CD4-positive, alpha-beta memory T cell (primary cell): ENCODE results near the gene ATP6V1G1. TPM values are rescaled to one million over a fixed set of nuclear protein-coding genes. Genes with fewer than 3 reads are reported as not detected.
A peak's percentile ranks its signal among the peaks of the same experiment; 100 is the strongest.

Experiments used
- CTCF ChIA-PET: fragments of 350-600 bp; sonication (Branson Sonifier 250); formaldehyde crosslinking; loops from one replicate; lab custom pipeline; 2021; ENCODE audit warnings: inconsistent platforms; ENCODE audit not compliant: partially characterized antibody; lab: Charles Lee
- POLR2A ChIA-PET: fragments of 350-600 bp; sonication (Branson Sonifier 250); formaldehyde crosslinking; loops from one replicate; lab custom pipeline; 2021; ENCODE audit not compliant: partially characterized antibody; lab: Charles Lee
- DNase-seq, 5 donors: peaks; one replicate each; pipeline versions ENCODE4 v3.0.0 to v3.0.0-alpha.2; 2020 to 2022; ENCODE audit warnings: mixed read lengths in 1 of 5
- H3K27ac ChIP-seq: one replicate; pipeline ENCODE4 v1.7.0; 2013; ENCODE audit warnings: low read depth, low read length
- H3K27me3 ChIP-seq: 2 replicates; pipeline ENCODE4 v1.7.0; 2013; ENCODE audit warnings: mild to moderate bottlenecking, low read length, moderate library complexity; ENCODE audit not compliant: insufficient read depth
- H3K36me3 ChIP-seq: 2 replicates; pipeline ENCODE4 v1.7.0; 2013; ENCODE audit warnings: mild to moderate bottlenecking, low read length, moderate library complexity; ENCODE audit not compliant: insufficient read depth
- H3K4me1 ChIP-seq: 2 replicates; pipeline ENCODE4 v1.7.0; 2013; ENCODE audit warnings: mild to moderate bottlenecking, low read length, moderate library complexity; ENCODE audit not compliant: insufficient read depth
- H3K4me3 ChIP-seq, 2 donors: one replicate each; pipeline ENCODE4 v1.7.0; 2013; ENCODE audit warnings: low read length in 2 of 2, mild to moderate bottlenecking in 1 of 2
- H3K9me3 ChIP-seq, 2 donors: one replicate each; pipeline ENCODE4 v1.7.0; 2013; ENCODE audit warnings: low read length in 2 of 2, control low read depth in 1 of 2; ENCODE audit not compliant: control insufficient read depth in 1 of 2
- H3K27ac Mint-ChIP-seq, 7 donors: one replicate each; pipeline ENCODE4 v1.8.0; 2020 to 2021; ENCODE audit warnings: mixed read lengths in 7 of 7, mild to moderate bottlenecking in 6 of 7, inconsistent platforms in 3 of 7, moderate library complexity in 3 of 7
- H3K27me3 Mint-ChIP-seq, 2 donors: one replicate each; pipeline ENCODE4 v1.8.0; 2020 to 2021; ENCODE audit warnings: mixed read lengths in 2 of 2
- H3K36me3 Mint-ChIP-seq, 2 donors: one replicate each; pipeline ENCODE4 v1.8.0; 2020 to 2021; ENCODE audit warnings: mixed read lengths in 2 of 2, inconsistent platforms in 1 of 2, mild to moderate bottlenecking in 1 of 2
- H3K4me1 Mint-ChIP-seq, 4 donors: one replicate each; pipeline ENCODE4 v1.8.0; 2020 to 2021; ENCODE audit warnings: mixed read lengths in 4 of 4, mild to moderate bottlenecking in 1 of 4
- H3K4me3 Mint-ChIP-seq, 8 donors: one replicate each; pipeline ENCODE4 v1.8.0; 2020 to 2021; ENCODE audit warnings: mixed read lengths in 8 of 8, mild to moderate bottlenecking in 7 of 8, moderate library complexity in 6 of 8, inconsistent platforms in 3 of 8
- H3K9me3 Mint-ChIP-seq, 8 donors: one replicate each; pipeline ENCODE4 v1.8.0; 2020 to 2021; ENCODE audit warnings: mixed read lengths in 8 of 8, mild to moderate bottlenecking in 5 of 8, inconsistent platforms in 3 of 8, moderate library complexity in 1 of 8
- intact Hi-C: fragments of 100-400 bp; cut with micrococcal nuclease; formaldehyde crosslinking; loops from one replicate; pipeline ENCODE4 v1.15.1; 2023
- polyA plus RNA-seq, 2 donors: library from polyadenylated mRNA; unstranded; fragments of 300-500 nt; fragmentation: Illumina TruSeq; gene quantifications; one replicate each; pipeline ENCODE4 v1.2.3, GENCODE V29; 2021
- total RNA-seq, 2 experiments: library from RNA; stranded (reverse); gene quantifications; one replicate each; pipeline ENCODE4 v1.2.3, GENCODE V29; 2021

The ATP6V1G1 gene
- total and polyA plus RNA-seq, 4 experiments from 2014 or later: 121 to 449 (median 198) TPM

DNA sequence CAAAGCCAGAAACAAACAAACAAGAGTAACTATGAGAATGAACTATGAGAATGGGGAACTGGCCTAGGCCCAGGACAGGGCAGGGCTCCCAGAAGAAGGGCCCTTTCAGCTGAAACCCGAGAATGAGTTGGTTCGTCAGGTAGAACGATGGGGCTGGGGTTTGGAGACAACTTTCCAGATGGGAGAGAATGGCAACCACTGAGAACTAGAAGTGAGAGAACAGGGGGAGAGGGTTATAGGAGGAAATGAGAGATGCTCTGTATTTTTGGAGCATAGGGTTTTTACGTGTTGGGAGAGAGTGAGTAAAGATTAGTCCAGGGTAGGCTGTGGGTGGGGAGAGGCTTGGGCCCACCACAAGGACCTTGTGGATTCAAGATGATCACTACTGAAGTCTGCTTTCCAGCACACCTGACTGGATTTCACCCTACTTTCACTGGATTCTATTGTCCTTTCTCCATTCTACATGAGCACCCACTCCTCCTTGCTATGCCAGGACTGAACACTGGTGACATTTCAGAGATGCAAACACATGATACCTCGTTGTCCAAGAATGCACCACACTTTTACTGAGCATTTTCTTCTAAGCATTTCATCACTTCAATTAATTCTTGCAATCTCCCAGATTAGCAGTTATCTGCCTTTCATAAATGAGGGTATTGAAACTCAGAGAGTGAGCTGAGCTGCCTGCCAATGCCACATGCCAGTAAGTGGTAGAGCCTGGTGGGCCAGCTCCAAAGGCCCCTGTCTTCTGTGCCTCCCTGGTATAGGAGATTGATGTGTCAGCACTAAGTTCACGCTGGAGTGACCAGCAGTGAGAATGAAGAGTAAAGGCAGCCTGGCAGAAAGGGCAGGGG, 20.3 kb downstream of the ATP6V1G1 start:
- DNase-seq: no peak
- H3K36me3 Mint-ChIP-seq: peaks cover 4 to 6% of the 10 kb centered on the region in 2 donors
- peaks cover 14 to 20% (median 17%) of the 10 kb centered on the region in 4 donors for H3K4me1 Mint-ChIP-seq
- Histone ChIP-seq H3K4me1 (peaks cover 20% of the 10 kb centered on the region), H3K9me3 (no peaks in the 10 kb centered on the region), H3K27me3 (no peaks in the 10 kb centered on the region), H3K27ac (no peak overlapping the region), H3K4me3 (no peak overlapping the region), H3K36me3 (no peaks in the 10 kb centered on the region)
- H3K27ac Mint-ChIP-seq: peak overlapping the region in 4 of 7 donors; percentile 9 to 53 (median 36)
- peaks cover 0 to under 1% (median 0%) of the 10 kb centered on the region in 8 donors for H3K9me3 Mint-ChIP-seq
- CTCF ChIA-PET: interaction anchor here (6.9 kb wide), 1 partner anchor 16 kb away, joined by 47 read pairs; no protein-coding TSS in a partner anchor
- intact Hi-C loops: no loop called here
- no peaks in the 10 kb centered on the region for H3K27me3 Mint-ChIP-seq
- POLR2A ChIA-PET: interaction anchor here (3.1 to 13.9 kb wide), 2 partner anchors 15 to 16 kb away, joined by 14 to 244 read pairs; partner anchors contain the start of gene ATP6V1G1
- H3K4me3 Mint-ChIP-seq: peak overlapping the region in 2 of 8 donors; percentile 20 to 24

DNA sequence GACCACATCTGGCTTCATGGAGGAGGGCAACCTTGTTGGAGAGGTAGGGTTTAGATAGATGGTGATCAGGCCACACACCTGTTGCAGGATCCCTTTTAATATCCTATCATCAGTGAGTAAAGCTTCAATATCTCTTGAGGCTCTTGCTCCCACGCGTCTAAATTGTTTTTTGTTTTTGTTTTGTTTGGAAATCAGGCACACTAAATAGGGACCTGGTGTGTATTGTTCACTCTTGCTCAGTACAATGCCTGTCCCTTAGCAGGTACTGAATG, 20.9 kb downstream of the ATP6V1G1 start:
- no peaks in the 10 kb centered on the region for H3K27me3 ChIP-seq
- no peak overlapping the region for H3K27ac ChIP-seq
- Mint-ChIP-seq H3K9me3 (no peaks in the 10 kb centered on the region), H3K27me3 (no peaks in the 10 kb centered on the region), H3K4me1 (peaks cover 17 to 26% (median 22%) of the 10 kb centered on the region in 4 donors), H3K4me3 (peak overlapping the region in 1 of 8 donors; percentile 20), H3K36me3 (peaks cover 3 to 6% of the 10 kb centered on the region in 2 donors), H3K27ac (peak overlapping the region in 2 of 7 donors; percentile 29 to 53)
- no peaks in the 10 kb centered on the region for H3K36me3 ChIP-seq
- no peaks in the 10 kb centered on the region for H3K9me3 ChIP-seq
- peaks cover 26% of the 10 kb centered on the region for H3K4me1 ChIP-seq
- ChIA-PET CTCF (interaction anchor here (6.9 kb wide), 1 partner anchor 16 kb away, joined by 47 read pairs; no protein-coding TSS in a partner anchor), POLR2A (interaction anchor here (13.9 kb wide), 1 partner anchor 17 kb away, joined by 244 read pairs; the partner anchor contains the start of gene ATP6V1G1)
- no peak overlapping the region for H3K4me3 ChIP-seq
- intact Hi-C loops: no loop called here
- DNase-seq: no peak

DNA sequence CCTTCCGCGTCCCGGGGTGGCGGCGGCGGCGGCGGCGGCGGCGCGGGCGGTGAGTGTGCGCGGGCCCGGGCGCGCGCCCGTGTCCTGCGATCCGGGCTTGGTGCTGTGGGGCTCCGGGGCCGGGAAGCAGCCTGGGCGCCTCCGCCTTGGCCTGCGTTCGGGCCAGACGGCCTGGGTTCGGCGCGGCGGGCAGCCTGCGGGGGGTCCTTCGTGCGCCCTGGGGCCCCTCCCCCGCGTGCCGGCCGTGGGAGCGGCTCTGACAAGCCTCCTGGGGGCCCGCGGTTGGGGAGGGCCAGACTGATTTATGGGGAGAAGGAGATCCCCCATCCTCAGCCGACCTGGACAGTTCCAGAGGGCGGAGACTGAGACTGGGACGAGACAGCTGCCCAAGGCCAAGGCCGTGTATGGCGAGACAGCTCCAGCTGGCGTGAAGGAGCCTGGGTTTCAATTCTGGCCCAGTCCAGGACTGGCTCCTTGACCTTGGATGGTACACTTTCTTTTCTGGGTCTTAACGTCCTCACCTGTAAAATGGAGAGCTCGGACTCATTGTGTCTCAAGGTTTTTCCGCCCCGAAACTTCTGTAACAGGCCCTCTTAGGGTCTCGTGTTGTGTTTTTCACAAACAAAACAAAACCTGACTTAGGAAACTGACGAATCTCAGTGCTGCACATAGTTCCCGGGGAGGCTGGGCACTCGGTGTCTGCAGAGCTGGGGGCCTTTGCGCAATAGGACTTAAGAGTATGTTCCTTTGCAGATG, 24.1 kb downstream of the ATP6V1G1 start:
- H3K27me3 Mint-ChIP-seq: no peaks in the 10 kb centered on the region
- Histone ChIP-seq H3K27me3 (no peaks in the 10 kb centered on the region), H3K36me3 (no peaks in the 10 kb centered on the region), H3K4me3 (peak overlapping the region; percentile 77 to 92), H3K4me1 (peaks cover 41% of the 10 kb centered on the region), H3K27ac (peak overlapping the region; percentile 72), H3K9me3 (no peaks in the 10 kb centered on the region)
- H3K4me1 Mint-ChIP-seq: peaks cover 24 to 49% (median 39%) of the 10 kb centered on the region in 4 donors
- peak in 4 of 5 donors; percentile 18 to 65 (median 26) for DNase-seq
- no peaks in the 10 kb centered on the region for H3K9me3 Mint-ChIP-seq
- intact Hi-C loops: loop anchor here (1.0 to 5.0 kb wide), 3 partner anchors 19 to 41 kb away; partner anchors contain the start of gene ATP6V1G1
- peak overlapping the region; percentile 86 to 96 (median 93) for H3K4me3 Mint-ChIP-seq
- POLR2A ChIA-PET: interaction anchor here (0.7 to 13.9 kb wide), 12 partner anchors 10 to 319 kb away, joined by 3 to 244 read pairs (median 3); partner anchors contain the start of genes AKNA, ATP6V1G1 and TNFSF8
- peaks cover 0 to 9% of the 10 kb centered on the region in 2 donors for H3K36me3 Mint-ChIP-seq
- peak overlapping the region; percentile 79 to 97 (median 94) for H3K27ac Mint-ChIP-seq
- CTCF ChIA-PET: interaction anchor here (0.9 to 5.7 kb wide), 5 partner anchors 19 to 226 kb away, joined by 3 to 75 read pairs (median 8); partner anchors contain the start of gene ATP6V1G1

DNA sequence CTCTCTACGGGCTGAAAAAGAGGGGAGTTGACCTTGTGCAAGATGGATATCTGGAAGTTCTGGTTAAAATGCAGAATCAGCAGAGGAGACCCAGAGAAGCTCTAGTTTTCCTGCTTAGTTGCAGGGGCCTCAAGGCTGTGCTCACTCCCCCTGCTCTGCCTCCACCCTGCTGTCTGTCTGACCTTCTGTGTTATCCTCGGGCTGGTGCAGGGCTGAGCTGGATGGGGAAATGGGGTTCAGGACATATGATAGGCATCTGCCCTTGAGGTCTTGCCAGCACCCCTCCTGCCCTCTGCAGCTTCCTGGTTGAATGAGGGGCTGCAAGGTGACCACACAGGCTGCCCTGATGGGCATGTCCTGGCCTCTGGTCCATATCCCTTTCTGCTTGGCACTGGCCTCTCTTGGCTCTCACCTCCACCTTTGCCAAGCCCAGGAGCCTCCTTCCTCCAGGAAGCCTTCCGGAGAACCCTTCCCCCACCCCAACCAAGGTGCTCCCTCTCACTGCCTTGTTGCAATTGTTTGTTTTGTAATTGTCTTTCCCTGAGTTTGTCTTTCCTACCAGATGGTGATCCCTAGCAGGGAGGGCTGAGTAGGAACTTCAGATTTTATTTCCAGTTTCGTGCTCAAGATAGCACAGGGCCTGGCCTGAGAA, 24.8 kb downstream of the ATP6V1G1 start:
- no peaks in the 10 kb centered on the region for H3K27me3 ChIP-seq
- Mint-ChIP-seq H3K9me3 (no peaks in the 10 kb centered on the region), H3K4me1 (peaks cover 28 to 56% (median 46%) of the 10 kb centered on the region in 4 donors), H3K36me3 (peaks cover 3 to 11% of the 10 kb centered on the region in 2 donors), H3K4me3 (peak overlapping the region; percentile 86 to 96 (median 93)), H3K27me3 (no peaks in the 10 kb centered on the region), H3K27ac (peak overlapping the region; percentile 79 to 97 (median 94))
- H3K4me3 ChIP-seq: peak overlapping the region; percentile 77 to 92
- H3K9me3 ChIP-seq: no peaks in the 10 kb centered on the region
- H3K36me3 ChIP-seq: no peaks in the 10 kb centered on the region
- no peak for DNase-seq
- peak overlapping the region; percentile 72 for H3K27ac ChIP-seq
- POLR2A ChIA-PET: interaction anchor here (0.7 to 13.9 kb wide), 10 partner anchors 9 to 318 kb away, joined by 3 to 244 read pairs (median 3); partner anchors contain the start of genes AKNA, ATP6V1G1 and TNFSF8
- intact Hi-C loops: loop anchor here (5.0 kb wide), 1 partner anchor 40 kb away; no protein-coding TSS in a partner anchor
- H3K4me1 ChIP-seq: peaks cover 44% of the 10 kb centered on the region
- CTCF ChIA-PET: interaction anchor here (0.9 to 5.7 kb wide), 6 partner anchors 18 to 227 kb away, joined by 3 to 75 read pairs (median 7); partner anchors contain the start of gene ATP6V1G1

DNA sequence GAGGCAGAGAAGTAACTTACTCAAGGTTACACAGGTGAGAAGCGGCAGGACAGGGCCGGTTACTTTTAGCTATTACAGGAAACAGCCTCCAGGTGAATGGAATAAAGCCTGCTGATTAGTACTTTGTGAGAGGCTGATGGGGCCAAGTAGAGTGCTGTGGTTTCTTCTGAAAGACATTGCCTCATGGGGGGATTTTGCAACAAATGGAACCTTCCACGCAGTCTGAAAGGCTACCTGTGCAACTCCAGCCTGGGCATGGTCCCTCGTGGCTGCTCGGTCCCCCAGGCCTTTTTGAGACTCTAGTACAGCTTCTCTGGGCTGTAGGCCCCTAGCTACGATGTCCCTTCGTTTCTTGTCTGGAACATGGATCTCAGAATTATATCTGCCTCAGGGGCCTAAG, 25.5 kb downstream of the ATP6V1G1 start:
- peaks cover 4 to 11% of the 10 kb centered on the region in 2 donors for H3K36me3 Mint-ChIP-seq
- Histone ChIP-seq H3K9me3 (no peaks in the 10 kb centered on the region), H3K36me3 (no peaks in the 10 kb centered on the region), H3K27me3 (no peaks in the 10 kb centered on the region), H3K27ac (peak overlapping the region; percentile 3), H3K4me3 (peak overlapping the region in 1 of 2 donors; percentile 92), H3K4me1 (peaks cover 44% of the 10 kb centered on the region)
- intact Hi-C loops: loop anchor here (5.0 kb wide), 1 partner anchor 39 kb away; no protein-coding TSS in a partner anchor
- peak overlapping the region; percentile 43 to 96 (median 91) for H3K27ac Mint-ChIP-seq
- H3K4me3 Mint-ChIP-seq: peak overlapping the region; percentile 86 to 96 (median 93)
- ChIA-PET CTCF (interaction anchor here (0.8 to 5.7 kb wide), 3 partner anchors 18 to 42 kb away, joined by 3 to 75 read pairs (median 3); no protein-coding TSS in a partner anchor), POLR2A (interaction anchor here (1.5 to 13.9 kb wide), 3 partner anchors 13 to 229 kb away, joined by 3 to 244 read pairs (median 18); partner anchors contain the start of gene ATP6V1G1)
- no peaks in the 10 kb centered on the region for H3K27me3 Mint-ChIP-seq
- H3K4me1 Mint-ChIP-seq: peaks cover 28 to 56% (median 46%) of the 10 kb centered on the region in 4 donors
- DNase-seq: no peak
- H3K9me3 Mint-ChIP-seq: no peaks in the 10 kb centered on the region

DNA sequence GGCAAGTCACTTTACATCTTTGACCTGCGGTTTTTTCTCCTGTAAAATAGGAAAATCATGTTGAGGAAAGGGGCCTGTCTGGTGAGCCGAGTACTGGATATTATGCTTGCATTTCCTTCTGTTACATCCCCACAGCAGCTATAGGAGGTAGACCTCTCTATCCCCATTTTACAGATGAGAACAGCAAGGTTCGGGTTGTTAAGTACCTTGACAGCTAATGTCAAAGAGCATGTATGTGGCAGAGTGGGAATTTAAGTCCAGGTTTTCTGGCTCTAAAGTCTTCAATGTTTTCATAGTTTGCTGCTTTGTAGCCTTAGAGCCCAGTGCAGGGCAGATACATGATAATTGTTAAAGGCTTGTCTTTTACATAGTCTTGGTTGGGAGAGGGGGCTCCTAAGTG, 26.4 kb downstream of the ATP6V1G1 start:
- DNase-seq: no peak
- intact Hi-C loops: loop anchor here (5.0 kb wide), 1 partner anchor 38 kb away; no protein-coding TSS in a partner anchor
- ChIA-PET POLR2A (interaction anchor here (13.9 kb wide), 1 partner anchor 22 kb away, joined by 244 read pairs; the partner anchor contains the start of gene ATP6V1G1), CTCF (interaction anchor here (0.8 to 5.7 kb wide), 2 partner anchors 22 to 39 kb away, joined by 4 to 75 read pairs; no protein-coding TSS in a partner anchor)
- no peaks in the 10 kb centered on the region for H3K9me3 ChIP-seq
- Mint-ChIP-seq H3K27ac (peak overlapping the region; percentile 43 to 96 (median 79)), H3K9me3 (no peaks in the 10 kb centered on the region), H3K4me1 (peaks cover 28 to 56% (median 48%) of the 10 kb centered on the region in 4 donors), H3K27me3 (no peaks in the 10 kb centered on the region), H3K4me3 (peak overlapping the region in 5 of 8 donors; percentile 19 to 96 (median 94)), H3K36me3 (peaks cover 10 to 17% of the 10 kb centered on the region in 2 donors)
- H3K27ac ChIP-seq: no peak overlapping the region
- H3K4me1 ChIP-seq: peaks cover 44% of the 10 kb centered on the region
- H3K27me3 ChIP-seq: no peaks in the 10 kb centered on the region
- H3K4me3 ChIP-seq: no peak overlapping the region
- H3K36me3 ChIP-seq: no peaks in the 10 kb centered on the region
